ENCODE data around the gene TMEM14A.
"Not testable (repeated sequence)": the region's sequence is repeated elsewhere in the genome, so short reads cannot be mapped to it uniquely, and the experiment has no call there.

Gene TMEM14A

GRCh38 chr6:52661551-52661950 lies 9.4 kb upstream of the TMEM14A start:
- no peak for DNase-seq

GRCh38 chr6:52662031-52662430 lies 8.9 kb upstream of the TMEM14A start:
- no peak for DNase-seq

- DNase-seq = peak; percentile 48 to 50
These were observed 7.6 kb upstream of the TMEM14A start for GRCh38 chr6:52663120-52663935.

GRCh38 chr6:52663936-52664185 lies 7.1 kb upstream of the TMEM14A start:
- DNase-seq = no peak

GRCh38 chr6:52664186-52664990 lies 6.5 kb upstream of the TMEM14A start:
- DNase-seq = peak; percentile 25 to 43

- DNase-seq = no peak
These were observed 5.8 kb upstream of the TMEM14A start for GRCh38 chr6:52664991-52665686.

- DNase-seq = no peak
These were observed 4.8 kb upstream of the TMEM14A start for GRCh38 chr6:52666071-52666470.

- no peak for DNase-seq
These were observed 4.4 kb upstream of the TMEM14A start for GRCh38 chr6:52666523-52666922.

GRCh38 chr6:52667572-52667971 lies 3.3 kb upstream of the TMEM14A start:
- DNase-seq = no peak

GRCh38 chr6:52671676-52672075 lies 763 bp downstream of the TMEM14A start:
- DNase-seq = no peak

- DNase-seq = no peak
These were observed 1.6 kb downstream of the TMEM14A start for GRCh38 chr6:52672412-52673025.

- no peak for DNase-seq
These were observed 3.8 kb downstream of the TMEM14A start for GRCh38 chr6:52674666-52675065.

GRCh38 chr6:52675372-52675771 lies 4.5 kb downstream of the TMEM14A start:
- DNase-seq = no peak

- not testable (repeated sequence) for DNase-seq
These were observed 5.7 kb downstream of the TMEM14A start for GRCh38 chr6:52676631-52677030.

- no peak for DNase-seq
These were observed 10.5 kb downstream of the TMEM14A start for GRCh38 chr6:52681416-52681815.

- DNase-seq = no peak
These were observed 16.2 kb downstream of the TMEM14A start for GRCh38 chr6:52686878-52687699.

GRCh38 chr6:52689857-52690256 lies 18.9 kb downstream of the TMEM14A start:
- no peak for DNase-seq

GRCh38 chr6:52691718-52692117 lies 20.8 kb downstream of the TMEM14A start:
- no peak for DNase-seq

- no peak for DNase-seq
These were observed 22.9 kb downstream of the TMEM14A start for GRCh38 chr6:52693773-52694172.

- no peak for DNase-seq
These were observed 23.5 kb downstream of the TMEM14A start for GRCh38 chr6:52694404-52694803.

GRCh38 chr6:52696418-52696817 lies 25.5 kb downstream of the TMEM14A start:
- DNase-seq = no peak

- DNase-seq = no peak
These were observed 27.0 kb downstream of the TMEM14A start for GRCh38 chr6:52697903-52698302.

All from activated CD4-positive, alpha-beta T cell treated with anti-CD3 and anti-CD28 coated beads for 4 hours (primary cell).